A673 (cell line): ENCODE results near the gene DHX29.

Source experiments
- CTCF ChIP-seq: fragments of 300-800, 200-600 bp; sonication (generic); conservative IDR thresholded peaks from 2 replicates; pipeline ENCODE4 v1.5.1; 2017; ENCODE audit warnings: low read depth, mild to moderate bottlenecking, antibody characterized with exemption, low read length, moderate library complexity, mixed read lengths
- EZH2 ChIP-seq: fragments of 200-600 bp; sonication (generic); IDR thresholded peaks from 2 replicates; pipeline ENCODE4 v1.6.1; 2017; ENCODE audit warnings: borderline replicate concordance, low read depth, mild to moderate bottlenecking, mixed read lengths, antibody characterized with exemption, low read length; ENCODE audit not compliant: poor library complexity, severe bottlenecking

DNA sequence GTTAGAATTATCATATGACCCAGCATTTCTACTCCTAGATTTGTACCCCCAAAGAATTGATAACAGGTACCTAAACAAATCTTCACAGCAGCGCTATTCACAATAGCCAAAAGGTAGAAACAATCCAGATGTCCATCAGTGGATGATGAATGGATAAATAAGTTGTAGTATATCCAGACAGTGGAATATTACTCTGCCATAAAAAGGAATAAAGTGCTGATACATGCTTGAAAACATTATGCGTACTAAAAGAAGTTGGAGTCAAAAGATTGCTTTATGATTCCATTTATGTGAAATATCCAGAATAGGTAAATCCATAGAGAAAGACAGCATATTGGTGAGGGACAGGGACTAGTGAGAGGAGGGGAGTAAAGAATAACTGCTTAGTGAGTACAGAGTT is 26.3 kb upstream of the DHX29 start:
- TF ChIP-seq CTCF (no peak), EZH2 (no peak)
